Mesothelial cell of epicardium (in vitro differentiated cells): ENCODE measurements around the gene ATP2C2. TPM values are rescaled to one million over a fixed set of nuclear protein-coding genes. Genes with fewer than 3 reads are reported as not detected.

ENCODE experiments used
- DNase-seq, 2 experiments: peaks; one replicate each; pipeline ENCODE4 v3.0.0; 2021; ENCODE audit warnings: low spot score in 2 of 2; ENCODE audit not compliant: unreplicated experiment in 2 of 2
- H3K27ac Mint-ChIP-seq: 2 replicates; pipeline ENCODE4 v1.8.0; 2021; ENCODE audit warnings: mixed read lengths
- H3K27me3 Mint-ChIP-seq: 2 replicates; pipeline ENCODE4 v1.8.0; 2021; ENCODE audit warnings: low read depth, mixed read lengths
- H3K36me3 Mint-ChIP-seq: 2 replicates; pipeline ENCODE4 v1.8.0; 2021; ENCODE audit warnings: mixed read lengths
- H3K4me1 Mint-ChIP-seq: 2 replicates; pipeline ENCODE4 v1.8.0; 2021; ENCODE audit warnings: mixed read lengths
- H3K4me3 Mint-ChIP-seq: 2 replicates; pipeline ENCODE4 v1.8.0; 2021; ENCODE audit warnings: mild to moderate bottlenecking, moderate library complexity, mixed read lengths
- H3K9me3 Mint-ChIP-seq: 2 replicates; pipeline ENCODE4 v1.8.0; 2021; ENCODE audit warnings: mixed read lengths
- CTCF ChIP-seq: fragments of 200-600 bp; sonication (generic); IDR thresholded peaks from one replicate; pipeline ENCODE4 v1.5.0; 2021; ENCODE audit warnings: antibody characterized with exemption; ENCODE audit not compliant: unreplicated experiment
- total RNA-seq: library from RNA; stranded (reverse); gene quantifications from 3 replicates; pipeline ENCODE4 v1.2.1, GENCODE V29; 2021

ATP2C2 gene
- total RNA-seq, 1 donor from 2014 or later = 47.7 TPM

GRCh38 chr16:84358601-84359295 lies 9.6 kb upstream of the ATP2C2 start:
- DNase-seq = no peak
- Mint-ChIP-seq H3K27ac (no peak overlapping the region), H3K9me3 (no peaks in the 10 kb centered on the region), H3K36me3 (no peaks in the 10 kb centered on the region), H3K4me3 (no peak overlapping the region), H3K27me3 (no peaks in the 10 kb centered on the region), H3K4me1 (peaks cover 20% of the 10 kb centered on the region)
- TF ChIP-seq CTCF = no peak

GRCh38 chr16:84359326-84359725 lies 9.0 kb upstream of the ATP2C2 start:
- H3K27ac Mint-ChIP-seq = no peak overlapping the region
- no peaks in the 10 kb centered on the region for H3K36me3 Mint-ChIP-seq

GRCh38 chr16:84360170-84360569 lies 8.2 kb upstream of the ATP2C2 start:
- Mint-ChIP-seq H3K9me3 (no peaks in the 10 kb centered on the region), H3K4me1 (peaks cover 20% of the 10 kb centered on the region), H3K27ac (no peak overlapping the region), H3K4me3 (no peak overlapping the region), H3K36me3 (no peaks in the 10 kb centered on the region), H3K27me3 (no peaks in the 10 kb centered on the region)
- DNase-seq = no peak
- TF ChIP-seq CTCF = no peak

More at GRCh38 chr16:84359326-84359725, 9.0 kb upstream of the ATP2C2 start:
- Mint-ChIP-seq H3K9me3 (no peaks in the 10 kb centered on the region), H3K4me1 (peaks cover 20% of the 10 kb centered on the region), H3K4me3 (no peak overlapping the region), H3K27me3 (no peaks in the 10 kb centered on the region)
- no peak for TF ChIP-seq CTCF
- DNase-seq = no peak

GRCh38 chr16:84360748-84361147 lies 7.6 kb upstream of the ATP2C2 start:
- peaks cover under 1% of the 10 kb centered on the region for H3K27me3 Mint-ChIP-seq
- no peaks in the 10 kb centered on the region for H3K36me3 Mint-ChIP-seq
- no peak overlapping the region for H3K27ac Mint-ChIP-seq
- peaks cover 20% of the 10 kb centered on the region for H3K4me1 Mint-ChIP-seq
- no peak for TF ChIP-seq CTCF
- H3K9me3 Mint-ChIP-seq = no peaks in the 10 kb centered on the region
- no peak for DNase-seq
- no peak overlapping the region for H3K4me3 Mint-ChIP-seq

GRCh38 chr16:84361546-84361945 lies 6.8 kb upstream of the ATP2C2 start:
- H3K4me3 Mint-ChIP-seq = no peak overlapping the region
- DNase-seq = no peak

More at GRCh38 chr16:84361546-84361945, 6.8 kb upstream of the ATP2C2 start:
- H3K9me3 Mint-ChIP-seq = no peaks in the 10 kb centered on the region
- H3K27me3 Mint-ChIP-seq = peaks cover 5% of the 10 kb centered on the region
- no peak for TF ChIP-seq CTCF
- no peaks in the 10 kb centered on the region for H3K36me3 Mint-ChIP-seq
- H3K27ac Mint-ChIP-seq = no peak overlapping the region
- H3K4me1 Mint-ChIP-seq = peaks cover 20% of the 10 kb centered on the region
